Measurements from ENCODE around the gene TRIM63. TPM values are rescaled to one million over a fixed set of nuclear protein-coding genes. Genes with fewer than 3 reads are reported as not detected.
A peak's percentile ranks its signal among the peaks of the same experiment; 100 is the strongest.

TRIM63 gene
- polyA plus RNA-seq, 3 donors = 0.09 TPM; not detected in 2

- no peaks in the 10 kb centered on the region for H3K9me3 ChIP-seq (replicated peaks in 1 of 2; ENCODE audit: control insufficient read depth in 1 of 2, insufficient read depth in 1 of 2, low read length in 2 of 2)
- no peak overlapping the region for H3K4me2 ChIP-seq (replicated peaks; ENCODE audit: extremely low read depth, low read length, poor library complexity, severe bottlenecking)
- no peaks in the 10 kb centered on the region for H3K79me2 ChIP-seq (ENCODE audit: insufficient read depth, low read length)
- no peak overlapping the region for H3K9ac ChIP-seq (ENCODE audit: insufficient read depth, low read length, poor library complexity, severe bottlenecking)
- Mint-ChIP-seq H3K4me1 (peaks cover 40% of the 10 kb centered on the region), H3K27me3 (ENCODE audit: low read depth in 3 of 3) (peaks cover 0 to 2% (median 0%) of the 10 kb centered on the region in 3 donors), H3K4me3 (no peak overlapping the region), H3K27ac (no peak overlapping the region), H3K9me3 (peaks cover 0 to 3% (median 0%) of the 10 kb centered on the region in 7 donors), H3K36me3 (no peaks in the 10 kb centered on the region)
- H3K36me3 ChIP-seq (replicated peaks in 1 of 2; ENCODE audit: control insufficient read depth in 1 of 2, insufficient read depth in 2 of 2, low read length in 2 of 2) = no peaks in the 10 kb centered on the region
- no peak for TF ChIP-seq CTCF (IDR thresholded peaks at IDR 0.05)
- peaks cover 46 to 47% of the 10 kb centered on the region in 2 donors for H3K4me1 ChIP-seq (ENCODE audit: control insufficient read depth in 1 of 2, insufficient read depth in 2 of 2, low read length in 2 of 2)
- no peak overlapping the region for H3K4me3 ChIP-seq (replicated peaks in 1 of 3; ENCODE audit: low read depth in 2 of 3, low read length in 3 of 3)
- 94% methylated on average over 3 of the region's 3 CpGs for WGBS (ENCODE audit: insufficient coverage)
- H3K27ac ChIP-seq (ENCODE audit: low read depth in 1 of 2, low read length in 2 of 2) = no peak overlapping the region
- no peaks in the 10 kb centered on the region for H3K27me3 ChIP-seq (ENCODE audit: control insufficient read depth in 2 of 2, insufficient read depth in 2 of 2, low read length in 2 of 2)
- no peak overlapping the region for H2AFZ ChIP-seq (ENCODE audit: insufficient read depth, low read depth, low read length, poor library complexity, severe bottlenecking)
- intact Hi-C loops (cut with micrococcal nuclease) = no loop called here
- H4K20me1 ChIP-seq (ENCODE audit: insufficient read depth, low read length) = no peaks in the 10 kb centered on the region
- DNase-seq = no peak
Measured at GRCh38 chr1:26012864-26013263, 54.6 kb downstream of the TRIM63 start.

GRCh38 chr1:26010825-26011224, 56.6 kb downstream of the TRIM63 start:
- H3K9ac ChIP-seq (ENCODE audit: insufficient read depth, low read length, poor library complexity, severe bottlenecking) = no peak overlapping the region
- intact Hi-C loops (cut with micrococcal nuclease) = no loop called here
- no peaks in the 10 kb centered on the region for H3K79me2 ChIP-seq (ENCODE audit: insufficient read depth, low read length)
- Mint-ChIP-seq H3K36me3 (no peaks in the 10 kb centered on the region), H3K9me3 (peaks cover 0 to 3% (median 0%) of the 10 kb centered on the region in 7 donors), H3K27me3 (ENCODE audit: low read depth in 3 of 3) (peaks cover 0 to 2% (median 0%) of the 10 kb centered on the region in 3 donors), H3K4me3 (no peak overlapping the region), H3K27ac (peak overlapping the region in 1 of 7 donors; percentile 46), H3K4me1 (peaks cover 24% of the 10 kb centered on the region)
- no peaks in the 10 kb centered on the region for H4K20me1 ChIP-seq (ENCODE audit: insufficient read depth, low read length)
- no peak overlapping the region for H2AFZ ChIP-seq (ENCODE audit: insufficient read depth, low read depth, low read length, poor library complexity, severe bottlenecking)
- H3K27ac ChIP-seq (ENCODE audit: low read depth in 1 of 2, low read length in 2 of 2) = no peak overlapping the region
- H3K9me3 ChIP-seq (replicated peaks in 1 of 2; ENCODE audit: control insufficient read depth in 1 of 2, insufficient read depth in 1 of 2, low read length in 2 of 2) = no peaks in the 10 kb centered on the region
- H3K4me3 ChIP-seq (replicated peaks in 1 of 3; ENCODE audit: low read depth in 2 of 3, low read length in 3 of 3) = no peak overlapping the region
- H3K36me3 ChIP-seq (replicated peaks in 1 of 2; ENCODE audit: control insufficient read depth in 1 of 2, insufficient read depth in 2 of 2, low read length in 2 of 2) = no peaks in the 10 kb centered on the region
- H3K4me1 ChIP-seq (ENCODE audit: control insufficient read depth in 1 of 2, insufficient read depth in 2 of 2, low read length in 2 of 2) = peaks cover 27% of the 10 kb centered on the region in 2 donors
- TF ChIP-seq CTCF (IDR thresholded peaks at IDR 0.05) = no peak
- DNase-seq = no peak
- no peaks in the 10 kb centered on the region for H3K27me3 ChIP-seq (ENCODE audit: control insufficient read depth in 2 of 2, insufficient read depth in 2 of 2, low read length in 2 of 2)
- 82% methylated on average over 3 of the region's 3 CpGs for WGBS (ENCODE audit: insufficient coverage)
- no peak overlapping the region for H3K4me2 ChIP-seq (replicated peaks; ENCODE audit: extremely low read depth, low read length, poor library complexity, severe bottlenecking)
